Keratinocyte (primary cell): ENCODE data around the gene LSAMP. TPM values are rescaled to one million over a fixed set of nuclear protein-coding genes. Genes with fewer than 3 reads are reported as not detected.

Experiments used
- DNase-seq: peaks from one replicate; pipeline ENCODE4 v3.0.0-alpha.2; 2011; ENCODE audit warnings: low read depth, missing footprints, low spot score
- FAIRE-seq: peaks from 2 replicates; lab custom pipeline; 2011; peaks lifted over from hg19 to GRCh38; lab: Jason Lieb, UNC
- H2AFZ ChIP-seq: 2 replicates; pipeline ENCODE4 v1.6.0; 2012; ENCODE audit warnings: low read length, control low read depth, inconsistent platforms; ENCODE audit not compliant: control insufficient read depth
- H3K27ac ChIP-seq: 2 replicates; pipeline ENCODE4 v1.5.1; 2011; ENCODE audit warnings: low read length; ENCODE audit not compliant: control insufficient read depth, insufficient read depth
- H3K27me3 ChIP-seq: 3 replicates; pipeline ENCODE4 v1.6.0; 2011; ENCODE audit warnings: low read length; ENCODE audit not compliant: control insufficient read depth, insufficient read depth; ENCODE audit errors: extremely low read depth
- H3K36me3 ChIP-seq, 2 experiments: 2 replicates in 1 of 2; 3 replicates in 1 of 2; pipeline ENCODE4 v1.5.1; 2011; ENCODE audit warnings: low read length in 2 of 2, mild to moderate bottlenecking in 1 of 2; ENCODE audit not compliant: control insufficient read depth in 2 of 2, insufficient read depth in 2 of 2; ENCODE audit errors: extremely low read depth in 1 of 2
- H3K4me1 ChIP-seq: 3 replicates; pipeline ENCODE4 v1.5.1; 2011; ENCODE audit warnings: low read length; ENCODE audit not compliant: control insufficient read depth, insufficient read depth; ENCODE audit errors: extremely low read depth
- H3K4me2 ChIP-seq: 3 replicates; pipeline ENCODE4 v1.6.0; 2011; ENCODE audit warnings: low read depth, low read length; ENCODE audit not compliant: control insufficient read depth, insufficient read depth; ENCODE audit errors: extremely low read depth
- H3K4me3 ChIP-seq, 3 experiments: fragments of 200-600 bp in 1 of 3; sonication (generic) in 1 of 3; 2 replicates in 2 of 3; 3 replicates in 1 of 3; pipeline ENCODE4 v1.5.1; 2011 to 2016; ENCODE audit warnings: low read length in 3 of 3, mild to moderate bottlenecking in 3 of 3, control low read depth in 2 of 3, inconsistent platforms in 1 of 3, low read depth in 1 of 3, mixed read lengths in 1 of 3, mixed run types in 1 of 3, moderate library complexity in 1 of 3; ENCODE audit not compliant: control insufficient read depth in 2 of 3, insufficient read depth in 2 of 3; ENCODE audit errors: extremely low read depth in 1 of 3
- H3K79me2 ChIP-seq: 2 replicates; pipeline ENCODE4 v1.6.0; 2012; ENCODE audit warnings: low read length; ENCODE audit not compliant: control insufficient read depth, insufficient read depth
- H3K9ac ChIP-seq: 3 replicates; pipeline ENCODE4 v1.6.0; 2011; ENCODE audit warnings: low read length; ENCODE audit not compliant: control insufficient read depth, insufficient read depth; ENCODE audit errors: extremely low read depth
- H3K9me1 ChIP-seq: 3 replicates; pipeline ENCODE4 v1.6.0; 2011; ENCODE audit warnings: low read length; ENCODE audit not compliant: control insufficient read depth, insufficient read depth; ENCODE audit errors: extremely low read depth
- H3K9me3 ChIP-seq: 2 replicates; pipeline ENCODE4 v1.5.1; 2012; ENCODE audit warnings: low read depth, low read length; ENCODE audit not compliant: control insufficient read depth
- H4K20me1 ChIP-seq: 3 replicates; pipeline ENCODE4 v1.6.0; 2011; ENCODE audit warnings: low read length; ENCODE audit not compliant: control insufficient read depth, insufficient read depth; ENCODE audit errors: extremely low read depth
- EZH2 ChIP-seq: IDR thresholded peaks from one replicate; pipeline ENCODE4 v1.6.1; 2012; ENCODE audit warnings: inconsistent platforms, mild to moderate bottlenecking, low read length, moderate library complexity
- dilution Hi-C: fragments of 300-500 bp; cut with MboI; formaldehyde crosslinking; loops from one replicate; pipeline ENCODE4 v1.7.0; 2020; ENCODE audit warnings: low sequenced_read_pairs; ENCODE audit not compliant: extremely low pct_ligation_motif_present
- polyA plus RNA-seq, 5 experiments: library from polyadenylated mRNA; depleted of rRNA in 3 of 5; stranded (reverse) in 3 of 5; stranded (forward) in 1 of 5; unstranded in 1 of 5; fragments of >200 nt; gene quantifications; 1 replicate in 1 of 5; 2 replicates in 3 of 5; 3 replicates in 1 of 5; pipeline versions ENCODE4 v1.2.1 to v1.2.3, GENCODE V29; 2011 to 2012; ENCODE audit warnings: missing spikeins in 2 of 5, low read depth in 1 of 5, low replicate concordance in 1 of 5
- TF ChIP-seq, protein P1 (sequence below), 3 experiments: IDR thresholded peaks in 1 of 3; conservative IDR thresholded peaks in 1 of 3; optimal IDR thresholded peaks in 1 of 3; 2 replicates in 2 of 3; 3 replicates in 1 of 3; pipeline versions ENCODE3 to v1.5.1; 2011; ENCODE audit warnings: low read length in 3 of 3, mild to moderate bottlenecking in 3 of 3, moderate library complexity in 2 of 3, control low read depth in 1 of 3, inconsistent platforms in 1 of 3; ENCODE audit not compliant: insufficient read depth in 2 of 3; ENCODE audit errors: extremely low read depth in 1 of 3

LSAMP gene
- polyA plus RNA-seq, 1 donor (not counting 4 experiments of a cell fraction or from before 2014, with no cell fraction given) = 0.12 TPM

DNA sequence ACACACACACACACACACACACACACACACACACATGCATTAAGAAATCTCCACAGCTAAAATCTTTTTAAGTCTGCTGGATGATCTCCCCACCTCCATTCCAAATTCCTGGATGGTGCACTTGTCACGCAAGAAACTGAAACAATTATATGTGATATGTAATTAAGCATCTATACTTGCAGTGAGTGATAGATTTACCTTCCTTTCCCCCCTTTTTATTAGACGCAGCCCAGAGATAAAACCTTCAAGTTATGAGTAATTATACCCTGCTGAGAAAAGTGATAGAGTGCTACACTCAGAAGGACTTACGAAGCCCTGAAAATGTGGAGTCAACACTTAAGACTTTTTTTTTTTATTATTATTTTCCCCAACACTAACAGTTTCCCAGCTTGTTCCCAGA is 255.2 kb downstream of the LSAMP start:
- dilution Hi-C loops = no loop called here

DNA sequence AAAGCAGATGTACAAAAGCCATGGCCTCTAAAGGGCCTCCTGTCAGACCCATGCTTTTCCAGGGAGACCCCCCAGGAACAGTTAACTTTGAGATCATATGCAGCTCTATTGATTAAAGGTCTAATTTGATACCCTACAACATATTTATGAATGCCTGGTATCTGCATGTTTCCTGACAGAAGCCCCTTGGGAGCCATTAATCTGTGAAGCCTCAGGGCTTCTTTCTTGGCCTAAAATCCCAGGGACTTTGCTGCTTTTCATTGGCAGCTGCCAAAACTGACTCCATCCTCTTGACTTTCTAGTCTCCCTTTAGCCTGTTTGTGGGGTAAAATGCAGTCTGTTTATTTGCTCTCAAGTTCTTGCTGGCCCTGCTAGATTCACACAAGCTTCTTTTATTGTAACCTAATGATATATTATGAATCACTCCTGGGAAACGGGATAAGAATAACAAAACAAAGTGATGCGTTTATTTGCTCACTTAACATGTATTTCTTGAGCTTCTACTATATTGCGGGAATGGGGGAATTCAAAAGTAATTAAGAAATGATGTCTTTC is 257.0 kb downstream of the LSAMP start:
- no peaks in the 10 kb centered on the region for H3K27me3 ChIP-seq
- dilution Hi-C loops = no loop called here
- H4K20me1 ChIP-seq = no peaks in the 10 kb centered on the region
- DNase-seq = no peak
- no peak for TF ChIP-seq EZH2
- TF ChIP-seq, protein P1, sequence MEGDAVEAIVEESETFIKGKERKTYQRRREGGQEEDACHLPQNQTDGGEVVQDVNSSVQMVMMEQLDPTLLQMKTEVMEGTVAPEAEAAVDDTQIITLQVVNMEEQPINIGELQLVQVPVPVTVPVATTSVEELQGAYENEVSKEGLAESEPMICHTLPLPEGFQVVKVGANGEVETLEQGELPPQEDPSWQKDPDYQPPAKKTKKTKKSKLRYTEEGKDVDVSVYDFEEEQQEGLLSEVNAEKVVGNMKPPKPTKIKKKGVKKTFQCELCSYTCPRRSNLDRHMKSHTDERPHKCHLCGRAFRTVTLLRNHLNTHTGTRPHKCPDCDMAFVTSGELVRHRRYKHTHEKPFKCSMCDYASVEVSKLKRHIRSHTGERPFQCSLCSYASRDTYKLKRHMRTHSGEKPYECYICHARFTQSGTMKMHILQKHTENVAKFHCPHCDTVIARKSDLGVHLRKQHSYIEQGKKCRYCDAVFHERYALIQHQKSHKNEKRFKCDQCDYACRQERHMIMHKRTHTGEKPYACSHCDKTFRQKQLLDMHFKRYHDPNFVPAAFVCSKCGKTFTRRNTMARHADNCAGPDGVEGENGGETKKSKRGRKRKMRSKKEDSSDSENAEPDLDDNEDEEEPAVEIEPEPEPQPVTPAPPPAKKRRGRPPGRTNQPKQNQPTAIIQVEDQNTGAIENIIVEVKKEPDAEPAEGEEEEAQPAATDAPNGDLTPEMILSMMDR (optimal IDR thresholded peaks at IDR 0.05 in 1 of 3, IDR thresholded peaks at IDR 0.05 in 1 of 3, conservative IDR thresholded peaks at IDR 0.05 in 1 of 3; ENCODE audit: extremely low read depth in 1 of 3, insufficient read depth in 2 of 3, low read length in 3 of 3) = no peak
- no peak for FAIRE-seq
- H3K79me2 ChIP-seq = no peaks in the 10 kb centered on the region
- H3K4me2 ChIP-seq = no peak overlapping the region
- no peaks in the 10 kb centered on the region for H3K36me3 ChIP-seq
- no peak overlapping the region for H3K4me3 ChIP-seq
- no peaks in the 10 kb centered on the region for H3K9me1 ChIP-seq
- no peak overlapping the region for H2AFZ ChIP-seq
- no peaks in the 10 kb centered on the region for H3K9me3 ChIP-seq
- no peak overlapping the region for H3K27ac ChIP-seq
- no peak overlapping the region for H3K9ac ChIP-seq
- H3K4me1 ChIP-seq = no peaks in the 10 kb centered on the region

More for the DNA sequence above, 255.2 kb downstream of the LSAMP start:
- Histone ChIP-seq H3K27ac (no peak overlapping the region), H3K4me1 (no peaks in the 10 kb centered on the region), H3K79me2 (no peaks in the 10 kb centered on the region), H3K4me2 (no peak overlapping the region), H4K20me1 (no peaks in the 10 kb centered on the region), H3K27me3 (no peaks in the 10 kb centered on the region), H3K4me3 (no peak overlapping the region), H3K36me3 (no peaks in the 10 kb centered on the region), H3K9me1 (no peaks in the 10 kb centered on the region), H2AFZ (no peak overlapping the region), H3K9ac (no peak overlapping the region), H3K9me3 (no peaks in the 10 kb centered on the region)
- no peak for DNase-seq
- FAIRE-seq = no peak
- TF ChIP-seq EZH2 = no peak
- TF ChIP-seq, protein P1 (optimal IDR thresholded peaks at IDR 0.05 in 1 of 3, IDR thresholded peaks at IDR 0.05 in 1 of 3, conservative IDR thresholded peaks at IDR 0.05 in 1 of 3; ENCODE audit: extremely low read depth in 1 of 3, insufficient read depth in 2 of 3, low read length in 3 of 3) = no peak
